ENCODE results near the gene BANF2. TPM values are rescaled to one million over a fixed set of nuclear protein-coding genes. Genes with fewer than 3 reads are reported as not detected.

Gene BANF2
- total and polyA plus RNA-seq, 2 donors: 0.14 to 0.25 TPM

GRCh38 chr20:17662333-17663039 is 37.3 kb upstream of the BANF2 start:
- Histone ChIP-seq H3K27me3 (ENCODE audit: control insufficient read depth in 2 of 2, insufficient read depth in 1 of 2, low read length in 1 of 2) (no peaks in the 10 kb centered on the region), H3K9me3 (ENCODE audit: control insufficient read depth in 2 of 2, insufficient read depth in 1 of 2, low read length in 1 of 2) (peaks cover 2 to 6% of the 10 kb centered on the region in 2 donors), H3K36me3 (ENCODE audit: control insufficient read depth in 2 of 2, insufficient read depth in 2 of 2, low read length in 1 of 2) (peaks cover 11% of the 10 kb centered on the region in 2 donors), H3K4me3 (ENCODE audit: low read length in 2 of 2) (no peak overlapping the region), H3K27ac (ENCODE audit: low read depth in 1 of 2, low read length in 1 of 2) (no peak overlapping the region), H3K4me1 (ENCODE audit: control insufficient read depth in 2 of 2, insufficient read depth in 2 of 2, low read length in 2 of 2) (peaks cover 0 to 21% of the 10 kb centered on the region in 2 donors)
- WGBS: 95% methylated on average over 10 of the region's 10 CpGs
- no peak for DNase-seq (ENCODE audit: low read depth in 6 of 9, low spot score in 9 of 9)

DNA sequence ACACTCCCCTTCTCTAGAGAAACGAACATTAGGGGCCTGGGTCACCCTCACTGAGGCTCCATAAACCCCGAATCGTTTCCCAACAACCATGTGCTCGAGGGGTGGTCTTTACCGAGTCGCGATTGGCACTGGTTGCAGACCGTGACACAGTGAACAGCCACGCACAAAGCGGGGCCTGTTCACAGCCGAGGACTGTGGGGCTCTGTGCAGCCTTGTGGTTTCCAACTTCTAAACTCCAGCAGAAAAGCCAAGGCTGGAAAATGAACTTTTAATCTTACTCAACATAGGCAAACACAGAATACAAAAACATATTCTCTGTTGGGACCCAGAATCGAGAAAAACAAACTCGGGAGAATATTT is 36.7 kb upstream of the BANF2 start:
- Histone ChIP-seq H3K4me3 (ENCODE audit: low read length in 2 of 2) (no peak overlapping the region), H3K4me1 (ENCODE audit: control insufficient read depth in 2 of 2, insufficient read depth in 2 of 2, low read length in 2 of 2) (peaks cover 0 to 21% of the 10 kb centered on the region in 2 donors), H3K27me3 (ENCODE audit: control insufficient read depth in 2 of 2, insufficient read depth in 1 of 2, low read length in 1 of 2) (no peaks in the 10 kb centered on the region), H3K36me3 (ENCODE audit: control insufficient read depth in 2 of 2, insufficient read depth in 2 of 2, low read length in 1 of 2) (peaks cover 9 to 10% of the 10 kb centered on the region in 2 donors), H3K9me3 (ENCODE audit: control insufficient read depth in 2 of 2, insufficient read depth in 1 of 2, low read length in 1 of 2) (peaks cover 2 to 6% of the 10 kb centered on the region in 2 donors), H3K27ac (ENCODE audit: low read depth in 1 of 2, low read length in 1 of 2) (no peak overlapping the region)
- no peak for DNase-seq (ENCODE audit: low read depth in 6 of 9, low spot score in 9 of 9)
- WGBS: 95% methylated on average over 13 of the region's 13 CpGs

DNA sequence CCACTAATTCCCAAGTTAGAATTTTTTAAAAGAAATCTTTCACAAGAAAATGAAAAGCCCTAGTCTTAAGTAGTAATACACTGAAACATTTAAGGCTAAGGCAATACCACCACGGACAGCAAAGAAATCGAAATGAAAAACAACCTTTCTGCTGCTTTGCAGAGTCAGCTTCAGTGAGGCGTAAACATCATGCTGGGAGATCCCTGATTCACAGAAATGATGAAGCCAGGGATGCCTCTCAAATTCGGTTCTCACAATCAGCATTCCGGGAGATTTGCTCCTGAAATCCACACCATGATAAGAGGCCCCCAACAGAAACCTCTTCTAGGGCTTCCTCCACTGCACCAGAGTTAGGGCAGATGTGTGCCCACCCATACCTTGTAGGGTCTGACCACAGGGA is 36.3 kb upstream of the BANF2 start:
- H3K27me3 ChIP-seq (ENCODE audit: control insufficient read depth in 2 of 2, insufficient read depth in 1 of 2, low read length in 1 of 2): no peaks in the 10 kb centered on the region
- peaks cover 0 to 21% of the 10 kb centered on the region in 2 donors for H3K4me1 ChIP-seq (ENCODE audit: control insufficient read depth in 2 of 2, insufficient read depth in 2 of 2, low read length in 2 of 2)
- peak overlapping the region in 1 of 2 donors; percentile 55 for H3K27ac ChIP-seq (ENCODE audit: low read depth in 1 of 2, low read length in 1 of 2)
- DNase-seq (ENCODE audit: low read depth in 6 of 9, low spot score in 9 of 9): no peak
- WGBS: 94% methylated on average over 5 of the region's 5 CpGs
- H3K9me3 ChIP-seq (ENCODE audit: control insufficient read depth in 2 of 2, insufficient read depth in 1 of 2, low read length in 1 of 2): peaks cover 2 to 4% of the 10 kb centered on the region in 2 donors
- H3K36me3 ChIP-seq (ENCODE audit: control insufficient read depth in 2 of 2, insufficient read depth in 2 of 2, low read length in 1 of 2): peaks cover 6 to 7% of the 10 kb centered on the region in 2 donors
- no peak overlapping the region for H3K4me3 ChIP-seq (ENCODE audit: low read length in 2 of 2)

- WGBS: 60% methylated on average over 11 of the region's 11 CpGs
- DNase-seq (ENCODE audit: low read depth in 6 of 9, low spot score in 9 of 9): peak in 1 of 9 donors; percentile 46
- no peaks in the 10 kb centered on the region for H3K9me3 ChIP-seq (ENCODE audit: control insufficient read depth in 2 of 2, insufficient read depth in 1 of 2, low read length in 1 of 2)
- H3K27ac ChIP-seq (ENCODE audit: low read depth in 1 of 2, low read length in 1 of 2): peak overlapping the region in 1 of 2 donors; percentile 55
- H3K27me3 ChIP-seq (ENCODE audit: control insufficient read depth in 2 of 2, insufficient read depth in 1 of 2, low read length in 1 of 2): no peaks in the 10 kb centered on the region
- peaks cover 0 to 21% of the 10 kb centered on the region in 2 donors for H3K4me1 ChIP-seq (ENCODE audit: control insufficient read depth in 2 of 2, insufficient read depth in 2 of 2, low read length in 2 of 2)
- peaks cover 2 to 3% of the 10 kb centered on the region in 2 donors for H3K36me3 ChIP-seq (ENCODE audit: control insufficient read depth in 2 of 2, insufficient read depth in 2 of 2, low read length in 1 of 2)
- H3K4me3 ChIP-seq (ENCODE audit: low read length in 2 of 2): no peak overlapping the region
Measured at GRCh38 chr20:17664025-17664633, 35.6 kb upstream of the BANF2 start.

DNA sequence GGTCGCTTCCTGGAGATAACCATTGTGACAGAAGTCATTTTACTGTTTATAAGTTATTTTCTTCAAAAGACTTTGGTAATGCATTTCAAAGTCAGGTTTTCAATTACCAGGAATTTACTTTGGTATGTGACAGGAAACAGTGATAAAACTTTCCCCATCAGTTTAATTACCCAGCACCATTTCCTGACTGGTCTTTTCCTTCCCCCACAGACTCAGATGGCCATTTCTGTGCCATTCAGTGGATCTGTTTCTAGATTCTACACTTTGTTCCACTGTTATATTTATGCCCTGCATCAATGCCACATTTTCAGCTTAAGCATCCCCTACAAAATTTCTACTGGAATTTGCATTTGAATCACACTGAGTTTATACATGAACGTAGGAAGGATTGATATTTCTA is 34.0 kb upstream of the BANF2 start:
- H3K27ac ChIP-seq (ENCODE audit: low read depth in 1 of 2, low read length in 1 of 2): no peak overlapping the region

DNA sequence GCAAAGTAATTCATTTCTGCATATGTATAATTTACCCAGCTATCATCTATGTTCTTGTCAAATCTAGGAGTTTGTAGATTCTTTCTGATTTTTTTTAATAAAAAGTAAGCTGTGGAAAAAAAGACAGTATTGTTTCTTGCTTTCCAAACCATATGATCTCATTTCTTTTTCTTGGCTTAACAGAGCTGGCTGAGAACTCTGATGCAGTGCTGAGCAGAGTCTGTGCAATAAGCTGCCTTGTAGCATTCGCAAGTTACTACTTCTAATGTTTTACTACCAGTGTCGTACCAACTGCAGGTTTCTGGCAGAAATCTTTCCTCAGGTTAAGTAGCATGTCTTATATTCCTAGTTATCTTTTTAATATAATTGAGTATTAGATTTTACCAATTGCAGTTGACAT is 33.3 kb upstream of the BANF2 start:
- H3K36me3 ChIP-seq (ENCODE audit: control insufficient read depth in 2 of 2, insufficient read depth in 2 of 2, low read length in 1 of 2): no peaks in the 10 kb centered on the region
- H3K27me3 ChIP-seq (ENCODE audit: control insufficient read depth in 2 of 2, insufficient read depth in 1 of 2, low read length in 1 of 2): no peaks in the 10 kb centered on the region
- no peak for DNase-seq (ENCODE audit: low read depth in 6 of 9, low spot score in 9 of 9)
- WGBS: 95% methylated on average over 2 of the region's 2 CpGs
- peaks cover 0 to 21% of the 10 kb centered on the region in 2 donors for H3K4me1 ChIP-seq (ENCODE audit: control insufficient read depth in 2 of 2, insufficient read depth in 2 of 2, low read length in 2 of 2)
- H3K27ac ChIP-seq (ENCODE audit: low read depth in 1 of 2, low read length in 1 of 2): no peak overlapping the region
- no peak overlapping the region for H3K4me3 ChIP-seq (ENCODE audit: low read length in 2 of 2)
- H3K9me3 ChIP-seq (ENCODE audit: control insufficient read depth in 2 of 2, insufficient read depth in 1 of 2, low read length in 1 of 2): no peaks in the 10 kb centered on the region

More for the DNA sequence above, 34.0 kb upstream of the BANF2 start:
- no peak for DNase-seq (ENCODE audit: low read depth in 6 of 9, low spot score in 9 of 9)
- Histone ChIP-seq H3K27me3 (ENCODE audit: control insufficient read depth in 2 of 2, insufficient read depth in 1 of 2, low read length in 1 of 2) (no peaks in the 10 kb centered on the region), H3K4me1 (ENCODE audit: control insufficient read depth in 2 of 2, insufficient read depth in 2 of 2, low read length in 2 of 2) (peaks cover 0 to 21% of the 10 kb centered on the region in 2 donors), H3K9me3 (ENCODE audit: control insufficient read depth in 2 of 2, insufficient read depth in 1 of 2, low read length in 1 of 2) (no peaks in the 10 kb centered on the region), H3K36me3 (ENCODE audit: control insufficient read depth in 2 of 2, insufficient read depth in 2 of 2, low read length in 1 of 2) (no peaks in the 10 kb centered on the region), H3K4me3 (ENCODE audit: low read length in 2 of 2) (no peak overlapping the region)
- WGBS: 88% methylated on average over 2 of the region's 2 CpGs

DNA sequence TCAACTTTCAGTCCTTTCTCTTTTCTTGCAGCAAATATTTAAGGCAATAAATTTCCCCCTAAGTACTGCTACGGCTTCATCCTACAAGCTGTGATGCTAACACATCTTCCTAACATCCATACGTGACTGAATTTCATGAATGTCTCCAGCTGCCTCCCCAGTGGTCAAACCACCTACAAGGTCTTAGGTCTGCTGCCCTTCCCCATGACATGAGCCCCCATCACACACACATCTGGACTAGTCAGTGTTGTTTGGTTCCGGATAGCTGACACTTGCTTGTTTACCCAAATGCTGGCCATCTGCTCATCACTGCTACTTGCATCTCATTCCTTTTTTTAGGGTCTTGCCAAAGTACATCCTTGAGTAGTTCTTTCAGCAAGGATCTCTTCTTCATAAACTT is 32.3 kb upstream of the BANF2 start:
- no peaks in the 10 kb centered on the region for H3K36me3 ChIP-seq (ENCODE audit: control insufficient read depth in 2 of 2, insufficient read depth in 2 of 2, low read length in 1 of 2)
- H3K4me1 ChIP-seq (ENCODE audit: control insufficient read depth in 2 of 2, insufficient read depth in 2 of 2, low read length in 2 of 2): peaks cover 0 to 18% of the 10 kb centered on the region in 2 donors
- no peaks in the 10 kb centered on the region for H3K27me3 ChIP-seq (ENCODE audit: control insufficient read depth in 2 of 2, insufficient read depth in 1 of 2, low read length in 1 of 2)
- no peak overlapping the region for H3K27ac ChIP-seq (ENCODE audit: low read depth in 1 of 2, low read length in 1 of 2)
- no peaks in the 10 kb centered on the region for H3K9me3 ChIP-seq (ENCODE audit: control insufficient read depth in 2 of 2, insufficient read depth in 1 of 2, low read length in 1 of 2)
- DNase-seq (ENCODE audit: low read depth in 6 of 9, low spot score in 9 of 9): no peak
- H3K4me3 ChIP-seq (ENCODE audit: low read length in 2 of 2): no peak overlapping the region
- WGBS: 98% methylated on average over 3 of the region's 3 CpGs

GRCh38 chr20:17668432-17668831 is 31.3 kb upstream of the BANF2 start:
- Histone ChIP-seq H3K4me3 (ENCODE audit: low read length in 2 of 2) (no peak overlapping the region), H3K9me3 (ENCODE audit: control insufficient read depth in 2 of 2, insufficient read depth in 1 of 2, low read length in 1 of 2) (no peaks in the 10 kb centered on the region), H3K36me3 (ENCODE audit: control insufficient read depth in 2 of 2, insufficient read depth in 2 of 2, low read length in 1 of 2) (no peaks in the 10 kb centered on the region), H3K27ac (ENCODE audit: low read depth in 1 of 2, low read length in 1 of 2) (no peak overlapping the region), H3K27me3 (ENCODE audit: control insufficient read depth in 2 of 2, insufficient read depth in 1 of 2, low read length in 1 of 2) (no peaks in the 10 kb centered on the region), H3K4me1 (ENCODE audit: control insufficient read depth in 2 of 2, insufficient read depth in 2 of 2, low read length in 2 of 2) (peaks cover 0 to 12% of the 10 kb centered on the region in 2 donors)
- DNase-seq (ENCODE audit: low read depth in 6 of 9, low spot score in 9 of 9): no peak
- over 99% methylated on average over 3 of the region's 3 CpGs for WGBS

DNA sequence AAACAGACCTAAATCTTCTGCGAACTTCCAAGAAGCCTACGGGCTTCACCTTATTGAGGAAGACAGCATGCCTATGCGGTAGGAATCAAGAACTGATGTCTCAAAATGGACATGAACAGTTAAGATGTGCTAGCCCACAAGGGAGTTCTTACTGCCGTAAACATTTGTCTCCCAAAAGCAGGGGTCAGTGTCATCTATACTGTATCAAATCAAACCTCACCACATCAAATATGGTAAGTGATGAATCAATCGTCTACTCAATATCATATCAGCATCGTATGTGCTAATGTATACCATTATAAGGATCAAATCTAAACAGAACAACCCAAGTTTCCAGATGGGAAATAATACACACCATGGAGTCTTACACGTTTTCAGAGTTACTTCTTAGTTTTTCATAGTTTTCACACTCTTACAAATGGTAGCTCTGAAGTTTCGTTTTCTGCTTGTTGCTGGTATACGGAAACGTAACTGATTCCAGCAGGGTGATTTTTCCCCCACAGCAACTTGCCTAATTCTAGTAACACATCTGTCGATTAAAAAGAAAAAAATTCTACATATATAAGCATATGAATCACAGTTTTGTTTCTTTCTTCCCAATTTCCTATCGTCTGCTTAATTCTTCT is 30.3 kb upstream of the BANF2 start:
- Histone ChIP-seq H3K4me1 (ENCODE audit: control insufficient read depth in 2 of 2, insufficient read depth in 2 of 2, low read length in 2 of 2) (peaks cover 0 to 3% of the 10 kb centered on the region in 2 donors), H3K9me3 (ENCODE audit: control insufficient read depth in 2 of 2, insufficient read depth in 1 of 2, low read length in 1 of 2) (no peaks in the 10 kb centered on the region), H3K27me3 (ENCODE audit: control insufficient read depth in 2 of 2, insufficient read depth in 1 of 2, low read length in 1 of 2) (no peaks in the 10 kb centered on the region), H3K36me3 (ENCODE audit: control insufficient read depth in 2 of 2, insufficient read depth in 2 of 2, low read length in 1 of 2) (no peaks in the 10 kb centered on the region), H3K27ac (ENCODE audit: low read depth in 1 of 2, low read length in 1 of 2) (no peak overlapping the region), H3K4me3 (ENCODE audit: low read length in 2 of 2) (no peak overlapping the region)
- DNase-seq (ENCODE audit: low read depth in 6 of 9, low spot score in 9 of 9): no peak
- 98% methylated on average over 12 of the region's 12 CpGs for WGBS

Data from thymus (tissue), 11 donors.